GM12872 (cell line): ENCODE results near the gene C12orf43.

Experiments used
- TF ChIP-seq, protein P1 (sequence below): IDR thresholded peaks from 3 replicates; pipeline ENCODE4 v1.5.1; 2011; ENCODE audit warnings: low read depth, mild to moderate bottlenecking, low read length, moderate library complexity; ENCODE audit not compliant: insufficient read depth

Gene C12orf43, protein sequence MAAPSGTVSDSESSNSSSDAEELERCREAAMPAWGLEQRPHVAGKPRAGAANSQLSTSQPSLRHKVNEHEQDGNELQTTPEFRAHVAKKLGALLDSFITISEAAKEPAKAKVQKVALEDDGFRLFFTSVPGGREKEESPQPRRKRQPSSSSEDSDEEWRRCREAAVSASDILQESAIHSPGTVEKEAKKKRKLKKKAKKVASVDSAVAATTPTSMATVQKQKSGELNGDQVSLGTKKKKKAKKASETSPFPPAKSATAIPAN

DNA sequence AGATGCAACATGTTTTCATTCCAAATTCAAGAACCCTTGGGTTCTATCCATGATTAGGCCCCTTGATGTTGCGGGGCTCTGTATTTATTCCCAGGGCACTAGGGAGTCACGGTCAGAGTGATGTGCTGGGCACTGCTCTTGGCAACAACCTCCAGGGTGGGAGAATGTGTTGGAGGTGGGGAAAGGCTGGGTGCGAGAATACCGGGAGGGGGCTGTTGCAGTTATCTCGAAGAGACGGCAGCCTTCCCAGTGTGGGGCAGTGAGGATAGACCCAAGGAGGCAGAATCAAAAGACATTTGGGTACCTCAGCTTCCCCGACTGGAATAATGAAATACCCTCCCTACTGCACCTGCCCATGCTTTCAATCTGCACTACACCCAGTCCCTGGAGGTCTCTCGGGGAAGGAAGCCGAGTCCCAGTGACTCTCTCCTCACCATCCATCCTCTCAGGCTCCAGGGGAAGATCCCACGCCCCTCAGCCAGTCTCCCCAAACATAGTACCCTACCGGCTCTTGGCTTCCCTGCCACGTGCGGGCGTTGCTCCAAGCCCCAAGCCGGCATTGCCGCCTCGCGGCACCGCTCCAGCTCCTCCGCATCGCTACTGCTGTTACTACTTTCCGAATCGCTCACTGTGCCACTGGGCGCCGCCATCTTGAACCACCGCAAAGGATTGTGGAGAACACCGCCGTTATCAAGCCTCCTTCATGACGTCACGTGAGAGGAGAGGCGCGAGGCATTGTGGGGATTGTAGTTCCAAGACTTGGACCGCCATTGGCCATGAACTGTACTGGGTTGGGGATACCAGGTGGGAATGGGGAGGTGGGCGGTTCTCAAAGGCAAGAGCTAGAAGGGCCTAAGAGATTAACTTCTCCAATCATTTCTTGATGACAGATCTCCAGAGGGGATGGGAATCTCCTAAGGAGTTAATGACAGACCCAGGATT, at the start of gene C12orf43:
Gene C12orf43, minus strand, starts transcription at position 663 of the 942 bp plus-strand sequence. Its CDS starts 13 bp downstream, at position 650.
- TF ChIP-seq, protein P1, sequence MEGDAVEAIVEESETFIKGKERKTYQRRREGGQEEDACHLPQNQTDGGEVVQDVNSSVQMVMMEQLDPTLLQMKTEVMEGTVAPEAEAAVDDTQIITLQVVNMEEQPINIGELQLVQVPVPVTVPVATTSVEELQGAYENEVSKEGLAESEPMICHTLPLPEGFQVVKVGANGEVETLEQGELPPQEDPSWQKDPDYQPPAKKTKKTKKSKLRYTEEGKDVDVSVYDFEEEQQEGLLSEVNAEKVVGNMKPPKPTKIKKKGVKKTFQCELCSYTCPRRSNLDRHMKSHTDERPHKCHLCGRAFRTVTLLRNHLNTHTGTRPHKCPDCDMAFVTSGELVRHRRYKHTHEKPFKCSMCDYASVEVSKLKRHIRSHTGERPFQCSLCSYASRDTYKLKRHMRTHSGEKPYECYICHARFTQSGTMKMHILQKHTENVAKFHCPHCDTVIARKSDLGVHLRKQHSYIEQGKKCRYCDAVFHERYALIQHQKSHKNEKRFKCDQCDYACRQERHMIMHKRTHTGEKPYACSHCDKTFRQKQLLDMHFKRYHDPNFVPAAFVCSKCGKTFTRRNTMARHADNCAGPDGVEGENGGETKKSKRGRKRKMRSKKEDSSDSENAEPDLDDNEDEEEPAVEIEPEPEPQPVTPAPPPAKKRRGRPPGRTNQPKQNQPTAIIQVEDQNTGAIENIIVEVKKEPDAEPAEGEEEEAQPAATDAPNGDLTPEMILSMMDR: no peak

DNA sequence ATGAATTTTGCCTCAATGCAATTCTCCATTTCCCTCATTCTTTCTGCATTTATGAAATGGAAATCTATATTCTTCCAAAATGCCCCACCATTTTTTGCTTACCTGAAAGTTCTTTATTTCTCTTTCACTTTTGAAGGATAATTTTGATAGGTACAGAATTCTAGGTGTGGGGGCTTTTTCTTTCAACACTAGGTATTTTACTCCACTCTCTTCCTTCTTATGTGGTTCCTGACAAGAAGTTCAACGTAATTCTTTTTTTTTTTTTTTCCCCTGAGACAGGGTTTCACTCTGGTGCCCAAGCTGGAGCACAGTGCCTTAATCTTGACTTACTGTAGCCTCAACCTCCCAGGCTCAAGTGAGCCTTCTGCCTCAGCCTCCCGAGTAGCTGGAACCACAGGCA, 49.1 kb upstream of the C12orf43 start:
- TF ChIP-seq, protein P1: no peak

DNA sequence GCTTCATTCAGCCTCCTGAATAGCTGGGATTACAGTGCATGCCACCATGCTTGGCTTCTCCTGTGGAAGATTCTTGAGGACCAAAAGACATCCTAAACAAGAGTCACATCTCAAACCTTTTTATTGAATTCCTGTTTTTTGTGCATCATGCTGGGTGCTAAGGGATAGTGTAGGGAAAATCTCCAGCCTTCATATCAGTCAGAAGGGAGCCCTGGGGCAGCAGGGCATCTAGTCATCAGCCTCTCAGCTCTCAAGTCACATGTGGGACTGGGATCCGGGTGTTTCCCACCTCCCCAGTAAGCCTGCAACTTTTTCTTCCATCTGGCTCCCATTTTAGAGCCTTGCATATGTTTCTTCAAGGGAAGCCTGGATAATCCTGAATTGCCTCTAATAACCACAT, 47.8 kb upstream of the C12orf43 start:
- TF ChIP-seq, protein P1: no peak

DNA sequence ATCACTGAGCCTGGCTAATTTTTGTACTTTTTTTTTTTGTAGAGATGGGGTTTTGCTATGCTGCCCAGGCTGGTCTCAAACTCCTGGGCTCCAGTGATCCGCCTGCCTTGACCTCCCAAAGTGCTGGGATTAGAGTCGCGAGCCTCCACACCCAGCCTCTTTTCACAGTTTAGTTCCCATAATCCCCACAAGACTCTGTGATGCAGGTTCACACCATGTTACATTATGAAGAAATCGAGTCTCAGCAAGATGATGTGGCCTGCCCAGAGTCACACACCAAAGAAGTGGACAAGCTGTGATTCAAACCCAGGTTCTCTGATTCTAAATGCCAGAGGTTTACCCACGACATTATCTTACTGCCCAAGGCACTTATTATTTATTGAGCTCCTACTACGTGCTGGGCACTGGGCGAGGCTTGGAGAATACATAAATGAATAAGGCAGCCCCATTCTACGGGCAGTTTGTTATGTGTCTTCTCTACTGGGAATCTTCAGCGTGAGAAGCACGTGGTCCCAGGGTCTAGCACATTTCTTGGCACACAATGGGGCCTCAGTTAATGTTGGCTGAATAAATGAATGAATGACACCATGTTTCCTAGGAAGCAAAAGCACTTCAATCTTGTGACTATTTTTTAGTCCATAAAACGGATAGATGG, 46.2 kb upstream of the C12orf43 start:
- TF ChIP-seq, protein P1: no peak

DNA sequence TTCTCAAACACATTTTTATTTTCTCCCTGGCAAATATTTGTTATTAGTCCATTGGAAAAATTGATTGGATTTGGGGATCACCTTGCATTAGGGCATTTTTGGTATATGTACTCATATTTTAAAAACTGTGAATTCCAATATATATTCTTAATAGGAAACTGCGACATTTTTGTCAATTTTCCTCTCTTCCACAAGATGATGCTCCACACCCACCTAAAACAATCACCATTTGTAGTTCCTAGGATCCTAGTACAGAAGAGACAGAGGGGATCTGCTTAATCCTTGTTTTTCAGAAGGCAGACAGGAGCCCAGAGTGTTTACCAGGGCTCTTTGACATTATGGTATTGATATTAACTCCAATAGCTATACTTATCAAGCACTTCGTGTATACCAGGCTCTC, 45.5 kb upstream of the C12orf43 start:
- TF ChIP-seq, protein P1: 0 out of 3 replicates have a peak, but pooled peaks have one; percentile 9

DNA sequence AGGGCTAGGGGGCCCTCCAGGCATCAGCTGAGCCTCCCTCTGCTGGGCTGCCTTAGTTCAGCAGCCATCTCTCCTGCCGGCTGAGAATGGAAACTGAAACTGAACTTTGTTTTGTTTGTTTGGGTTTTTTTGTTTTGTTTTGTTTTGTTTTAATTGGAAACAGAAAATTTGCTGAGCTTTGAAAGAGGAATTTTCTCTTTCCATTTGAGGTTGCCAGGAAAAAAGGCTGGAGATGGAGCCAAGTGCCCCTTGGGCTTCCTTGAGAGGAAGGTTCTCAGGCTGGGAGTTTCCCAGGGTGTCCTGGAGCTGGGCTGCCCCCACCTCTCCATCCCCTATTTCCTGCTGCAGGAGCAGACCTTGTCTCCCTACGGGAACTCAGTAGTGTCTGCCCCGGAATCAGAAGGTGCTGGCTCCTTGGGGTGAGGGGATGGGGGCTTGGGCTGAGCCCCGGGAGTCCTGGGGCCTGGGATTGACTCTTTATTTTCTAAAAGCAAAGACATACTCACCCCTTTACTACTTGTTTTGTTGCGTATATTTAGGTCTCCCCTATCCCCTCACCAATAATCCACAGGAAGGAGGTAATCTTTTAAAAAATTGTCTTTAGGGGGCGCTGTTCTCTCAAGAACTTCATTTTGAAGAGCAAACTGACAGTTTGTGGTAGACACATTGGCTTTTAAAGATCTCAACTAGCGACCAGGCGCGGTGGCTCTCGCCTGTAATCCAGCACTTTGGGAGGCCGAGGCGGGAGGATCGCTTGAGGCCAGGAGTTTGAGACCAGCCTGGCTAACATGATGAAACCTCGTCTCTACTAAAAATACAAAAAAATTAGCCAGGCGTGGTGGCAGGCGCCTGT, 44.1 kb upstream of the C12orf43 start:
- TF ChIP-seq, protein P1: peak; percentile 71
